NCI-H526 treated with DMSO at 0.1 percent for 48 hours (cell line): ENCODE measurements around the gene GNS.
"Not testable (repeated sequence)": the region's sequence is repeated elsewhere in the genome, so short reads cannot be mapped to it uniquely, and the experiment has no call there.

Experiments used
- DNase-seq: peaks from one replicate; lab custom pipeline; 2025; lab: John Stamatoyannopoulos, UW

GNS gene

DNA sequence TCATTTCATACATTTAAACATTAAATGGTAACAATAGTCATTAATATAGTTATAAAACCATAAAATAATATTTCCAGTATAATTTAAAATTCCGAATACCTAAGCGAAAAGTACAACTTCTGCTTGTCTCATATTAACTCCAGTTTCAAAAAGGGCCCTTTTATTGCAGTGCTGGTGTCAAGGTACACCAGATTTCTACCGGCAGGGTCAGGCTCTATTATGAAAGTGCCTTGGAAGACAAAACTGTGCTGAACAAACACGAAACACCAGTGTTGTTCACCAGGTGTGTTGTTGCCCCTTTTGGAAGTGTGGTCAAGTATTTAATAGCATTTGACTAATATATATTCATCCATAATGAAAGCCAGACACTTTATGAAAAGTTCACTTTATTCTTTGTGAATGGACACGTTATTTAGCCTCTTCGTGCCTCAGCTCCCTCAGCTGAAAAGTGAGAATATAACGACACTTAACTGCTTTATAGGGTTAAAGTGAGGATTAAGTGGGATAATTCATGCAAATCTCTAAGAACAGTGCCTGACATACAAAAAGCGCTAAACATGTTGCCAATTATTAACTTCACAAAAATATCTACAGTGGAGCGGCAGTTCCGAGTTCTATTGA, 20.3 kb upstream of the GNS start:
- DNase-seq: no peak

DNA sequence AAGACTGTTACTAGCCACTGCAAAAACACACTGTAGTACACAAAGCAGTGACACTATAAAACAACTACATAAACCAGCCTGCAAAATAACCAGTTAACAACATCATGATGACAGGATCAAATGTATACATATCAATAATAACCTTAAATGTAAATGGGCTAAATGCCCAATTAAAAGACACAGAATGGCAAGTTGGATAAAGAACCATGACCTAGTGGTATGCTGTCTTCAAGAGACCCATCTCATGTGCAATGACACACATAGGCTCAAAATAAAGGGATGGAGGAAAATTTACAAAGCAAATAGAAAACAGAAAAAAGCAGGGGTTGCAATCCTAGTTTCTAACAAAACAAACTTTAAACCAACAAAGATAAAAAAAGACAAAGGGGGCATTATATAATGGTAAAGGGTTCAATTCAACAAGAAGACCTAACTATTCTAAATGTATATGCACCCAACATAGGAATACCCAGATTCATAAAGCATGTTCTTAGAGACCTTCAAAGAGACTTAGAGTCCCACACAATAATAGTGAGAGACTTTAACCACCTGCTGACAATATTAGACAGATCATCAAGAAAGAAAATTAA, 16.0 kb upstream of the GNS start:
- DNase-seq: not testable (repeated sequence)

DNA sequence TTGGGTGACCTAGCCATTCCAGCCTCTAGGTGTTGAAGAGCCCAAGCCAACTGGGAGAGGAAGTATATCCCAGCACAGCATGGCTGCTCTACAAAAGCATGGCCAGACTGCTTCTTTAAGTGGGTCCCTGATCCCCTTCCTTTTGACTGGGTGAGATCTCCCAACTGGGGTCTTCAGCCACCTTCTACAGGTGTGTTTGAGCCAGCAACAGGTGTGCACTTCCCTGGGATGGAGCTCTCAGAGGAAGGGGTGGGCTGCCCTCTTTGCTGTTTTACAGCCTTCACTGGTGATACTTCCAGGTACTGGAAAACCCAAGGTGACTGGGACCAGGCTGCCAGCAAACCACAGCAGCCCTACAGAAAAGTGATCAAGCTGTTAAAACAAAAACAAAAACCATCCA, 14.2 kb upstream of the GNS start:
- DNase-seq: no peak

DNA sequence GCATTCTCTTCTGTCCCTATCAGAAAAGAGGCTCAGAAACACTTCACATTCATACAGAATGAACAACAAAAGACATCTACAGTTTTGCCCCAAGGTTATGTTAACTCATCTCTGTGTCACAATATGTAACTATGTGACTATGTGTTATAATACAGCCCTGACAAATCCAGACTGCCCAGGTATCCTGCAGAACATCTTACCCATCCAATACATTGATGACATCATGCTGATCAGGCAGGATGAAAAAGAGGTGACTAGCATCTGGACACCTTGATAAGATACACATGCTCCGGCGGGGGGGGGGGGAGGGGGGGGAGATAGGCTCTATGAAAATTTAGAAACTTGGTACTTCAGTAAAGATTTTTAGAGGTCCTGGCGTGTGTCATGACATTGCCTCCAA, 8.3 kb upstream of the GNS start:
- no peak for DNase-seq

DNA sequence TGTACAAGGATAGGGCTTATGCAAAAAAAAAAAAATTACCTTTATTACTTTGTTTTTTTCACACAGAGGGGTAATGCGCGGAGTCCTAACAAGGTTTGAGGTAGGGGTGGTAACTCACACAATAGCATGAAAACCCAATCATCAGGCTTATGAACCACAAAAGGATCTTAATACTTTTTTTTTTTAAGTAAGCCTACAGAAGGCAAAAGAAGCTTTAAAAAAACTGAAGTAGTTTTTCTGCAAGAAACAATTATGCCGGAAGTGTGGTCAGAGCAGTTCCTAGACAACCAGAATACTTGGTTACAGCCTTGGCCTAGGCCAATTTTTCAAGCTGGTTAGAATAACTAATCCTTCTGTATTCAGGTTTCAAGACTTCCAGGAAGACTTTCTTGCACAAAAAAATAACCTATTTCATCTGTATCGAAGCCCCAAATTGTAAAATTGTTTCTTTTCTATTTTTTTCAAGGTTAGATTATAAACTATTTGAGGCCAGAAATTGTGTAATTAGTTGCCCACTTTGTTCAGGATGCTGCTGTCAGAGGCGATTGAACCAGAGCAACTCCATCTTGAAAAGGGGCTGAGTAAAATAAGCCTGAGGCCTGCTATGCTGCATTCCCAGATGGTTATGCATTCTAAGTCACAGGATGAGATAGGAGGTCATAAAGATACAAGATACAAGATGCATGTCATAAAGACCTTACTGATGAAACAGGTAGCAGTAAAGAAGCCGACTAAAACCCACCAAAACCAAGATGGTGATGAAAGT, 1.8 kb upstream of the GNS start:
- DNase-seq: no peak

DNA sequence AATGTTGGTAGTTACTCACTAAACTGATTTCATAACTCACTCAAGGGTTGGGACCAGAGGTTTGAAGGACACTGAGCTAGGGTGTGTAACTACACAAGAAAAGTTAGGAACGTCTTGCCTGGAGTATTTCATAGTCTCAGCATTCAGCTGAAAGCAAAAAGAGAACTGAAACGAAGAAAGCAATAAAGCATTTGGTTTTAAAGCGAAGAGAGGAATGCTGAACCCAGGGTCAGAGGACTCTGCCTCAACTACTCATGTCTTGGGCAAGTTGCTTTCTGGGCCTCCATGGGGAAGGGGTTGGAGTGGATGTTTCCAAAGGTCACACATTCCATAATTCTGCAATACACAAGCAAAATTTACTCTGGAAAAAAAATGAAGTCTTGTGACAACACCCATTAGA, 1.4 kb downstream of the GNS start:
- no peak for DNase-seq

DNA sequence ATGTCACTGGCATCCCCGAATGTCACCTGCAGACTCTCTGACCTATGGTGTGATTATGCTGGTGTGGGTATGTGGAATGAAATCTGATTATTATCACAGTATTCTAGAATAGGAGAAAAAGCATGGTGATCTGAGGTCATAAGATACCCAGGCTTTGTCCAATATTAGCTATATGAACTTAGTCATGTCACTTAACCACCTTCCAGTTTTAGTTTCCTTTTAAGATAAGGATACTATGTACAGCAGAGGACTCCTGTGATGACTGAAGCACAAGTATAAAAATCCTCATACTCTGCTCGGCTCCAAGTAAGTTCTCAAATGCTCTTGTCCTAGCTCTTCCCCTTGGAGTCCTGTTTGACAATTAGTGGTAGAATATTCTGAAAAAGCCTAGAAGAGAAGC, 2.8 kb downstream of the GNS start:
- no peak for DNase-seq

DNA sequence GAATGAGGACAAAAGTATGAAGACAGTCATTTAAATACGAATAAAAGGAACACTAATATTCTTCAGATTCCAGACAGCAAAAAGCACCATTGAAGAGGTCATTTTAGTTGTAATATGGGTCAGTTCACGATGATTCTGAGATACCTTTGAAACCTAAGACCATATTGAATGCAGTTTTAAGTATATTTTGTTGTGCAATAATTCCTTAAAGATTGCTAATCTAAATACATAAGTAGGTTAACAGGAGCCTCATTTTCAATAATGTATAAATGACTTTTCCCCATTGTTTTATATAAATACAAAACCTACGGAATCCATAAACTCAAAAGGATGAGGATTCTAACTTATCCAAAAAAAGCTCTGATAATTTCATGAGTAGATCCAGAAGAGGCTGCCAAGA, 5.8 kb downstream of the GNS start:
- no peak for DNase-seq

DNA sequence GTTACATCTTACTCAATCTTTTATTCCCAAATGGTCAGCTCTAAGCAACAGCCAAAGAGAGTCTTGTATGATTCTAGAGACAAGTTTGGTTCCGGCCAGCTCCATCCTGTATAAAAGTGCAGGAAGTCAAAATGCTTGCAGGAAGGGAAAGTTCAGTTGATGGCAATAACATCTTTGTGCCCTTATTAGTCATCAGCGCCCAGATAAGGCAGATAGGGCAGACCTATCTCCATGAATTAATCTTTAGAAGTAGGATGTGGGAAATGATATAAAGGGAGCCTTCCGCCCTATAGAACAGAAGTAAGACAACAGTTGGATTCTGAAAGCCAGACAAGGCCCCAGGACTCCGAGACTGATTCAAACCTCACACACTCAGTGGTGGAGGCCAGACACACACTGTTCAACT, 6.4 kb downstream of the GNS start:
- no peak for DNase-seq

DNA sequence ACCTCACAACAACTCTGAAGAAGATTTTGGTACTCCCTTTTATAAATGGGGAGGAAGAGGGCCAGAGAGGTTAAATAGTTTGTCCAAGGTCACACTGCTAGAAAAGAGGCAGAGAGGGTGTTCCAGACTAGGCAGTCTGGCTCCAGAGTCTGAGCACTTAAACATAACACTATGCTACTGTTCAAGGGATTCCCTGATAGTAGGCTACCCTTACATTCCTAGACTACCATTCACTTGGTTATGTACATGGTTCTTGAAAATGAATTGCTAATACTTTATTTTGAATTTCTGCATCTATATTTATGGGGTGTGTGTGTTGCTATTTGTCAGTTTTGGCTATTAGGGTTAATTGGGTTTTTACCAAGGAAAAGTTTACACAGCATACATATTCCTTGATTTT, 7.2 kb downstream of the GNS start:
- no peak for DNase-seq

DNA sequence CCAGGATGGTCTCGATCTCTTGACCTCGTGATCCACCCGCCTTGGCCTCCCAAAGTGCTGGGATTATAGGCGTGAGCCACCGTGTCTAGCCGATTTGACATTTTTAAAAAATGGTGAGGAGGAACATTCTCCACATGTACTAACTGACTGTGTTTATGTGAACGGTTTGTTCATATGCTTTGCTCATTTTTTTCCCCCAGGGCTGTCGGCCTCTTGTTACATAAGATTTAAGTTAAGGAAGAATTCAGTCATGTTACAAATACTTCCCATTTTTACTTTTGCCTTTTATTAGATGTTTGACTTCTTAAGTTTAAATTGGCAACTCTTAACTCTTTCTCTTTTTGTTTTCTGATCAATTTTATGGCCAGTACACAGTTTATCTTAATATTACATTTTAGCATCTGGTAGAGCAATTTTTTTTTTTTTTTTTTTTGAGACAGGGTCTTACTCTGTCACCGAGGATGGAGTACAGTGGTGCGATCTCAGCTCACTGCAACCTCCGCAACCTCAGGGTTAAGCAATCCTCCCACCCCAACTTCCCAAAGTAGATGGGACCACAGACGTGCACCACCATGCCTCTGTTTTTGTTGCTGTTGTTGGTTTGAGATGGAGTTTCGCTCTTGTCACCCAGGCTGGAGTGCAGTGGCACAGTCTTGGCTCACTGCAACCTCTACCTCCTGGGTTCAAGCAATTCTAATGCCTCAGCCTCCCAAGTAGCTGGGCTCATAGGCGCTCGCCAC, 9.6 kb downstream of the GNS start:
- DNase-seq: no peak

DNA sequence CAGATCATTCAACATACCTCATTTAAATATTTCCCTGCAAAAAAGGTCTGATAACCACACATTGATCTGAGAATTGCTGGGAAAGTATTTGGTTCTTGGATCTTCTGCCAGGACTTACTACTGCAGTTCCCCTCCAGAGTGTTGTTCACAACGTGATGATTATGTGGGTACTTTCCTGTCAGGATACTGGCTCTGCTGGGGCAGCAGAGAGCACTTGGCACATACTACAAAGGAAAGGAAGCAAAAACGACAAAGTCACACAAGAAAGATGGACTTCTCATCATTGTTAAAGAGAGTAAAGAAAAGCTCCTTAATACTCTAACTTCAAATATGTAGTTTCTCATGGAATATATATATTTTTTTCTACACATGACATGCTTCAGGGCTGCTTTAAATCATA, 11.5 kb downstream of the GNS start:
- DNase-seq: no peak

DNA sequence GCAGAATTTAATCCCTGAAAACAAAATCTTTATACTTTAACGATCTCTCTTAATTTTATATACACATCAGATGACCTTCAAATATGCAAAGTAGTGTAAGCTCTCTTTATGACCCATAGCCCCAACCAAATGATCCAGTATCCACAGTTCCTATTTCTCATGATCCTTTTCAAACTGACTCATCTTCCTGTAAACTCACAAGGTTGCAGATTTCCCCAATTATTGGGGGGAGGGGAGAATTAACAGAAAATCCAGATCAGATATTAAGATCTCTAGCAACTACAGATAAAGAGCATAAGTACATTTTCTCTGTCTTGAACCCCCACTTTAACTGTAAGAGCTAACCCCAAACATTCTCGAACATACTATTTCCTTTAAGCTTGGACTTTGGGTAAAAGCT, 12.5 kb downstream of the GNS start:
- DNase-seq: no peak

DNA sequence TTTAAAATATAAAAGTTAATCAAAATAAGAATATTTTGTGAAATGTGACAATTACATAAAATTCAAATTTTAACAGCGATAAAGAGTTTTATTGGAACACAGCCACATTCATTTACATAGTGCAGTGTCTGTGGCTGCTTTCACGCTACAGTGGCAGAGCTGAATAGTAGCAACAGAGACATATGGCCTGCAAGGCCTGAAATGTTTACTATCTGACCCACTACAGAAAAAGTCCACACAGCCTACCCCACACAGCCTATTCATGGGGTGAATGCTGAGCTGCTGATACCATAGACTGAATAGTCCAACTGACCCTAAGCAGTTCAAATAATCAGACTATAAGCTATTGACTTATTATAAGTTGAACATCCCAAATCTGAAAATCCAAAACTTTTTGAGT, 13.2 kb downstream of the GNS start:
- no peak for DNase-seq

DNA sequence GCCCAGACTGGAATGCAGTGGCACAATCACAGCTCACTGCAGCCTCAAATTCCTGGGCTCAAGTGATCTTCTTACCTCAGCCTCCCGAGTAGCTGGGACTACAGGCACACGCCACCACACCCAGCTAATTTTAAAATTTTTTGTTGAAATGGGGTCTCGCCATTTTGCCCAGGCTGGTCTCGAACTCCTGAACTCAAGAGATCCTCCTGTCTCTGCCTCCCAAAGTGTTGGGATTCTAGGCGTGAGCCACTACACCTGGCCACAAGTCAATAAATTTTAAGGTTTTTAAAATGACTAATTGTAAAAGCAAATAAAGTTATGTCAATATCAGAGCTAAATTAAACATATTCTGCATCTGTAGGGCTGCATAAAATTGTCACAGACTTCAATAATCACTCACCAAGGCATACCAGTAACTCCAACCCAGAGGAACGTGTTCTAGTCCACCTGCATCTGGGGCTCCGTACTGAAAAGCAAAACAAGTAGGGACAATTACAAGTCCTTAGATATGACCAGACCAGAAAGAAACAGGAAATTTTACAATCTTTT, 13.9 kb downstream of the GNS start:
- no peak for DNase-seq

DNA sequence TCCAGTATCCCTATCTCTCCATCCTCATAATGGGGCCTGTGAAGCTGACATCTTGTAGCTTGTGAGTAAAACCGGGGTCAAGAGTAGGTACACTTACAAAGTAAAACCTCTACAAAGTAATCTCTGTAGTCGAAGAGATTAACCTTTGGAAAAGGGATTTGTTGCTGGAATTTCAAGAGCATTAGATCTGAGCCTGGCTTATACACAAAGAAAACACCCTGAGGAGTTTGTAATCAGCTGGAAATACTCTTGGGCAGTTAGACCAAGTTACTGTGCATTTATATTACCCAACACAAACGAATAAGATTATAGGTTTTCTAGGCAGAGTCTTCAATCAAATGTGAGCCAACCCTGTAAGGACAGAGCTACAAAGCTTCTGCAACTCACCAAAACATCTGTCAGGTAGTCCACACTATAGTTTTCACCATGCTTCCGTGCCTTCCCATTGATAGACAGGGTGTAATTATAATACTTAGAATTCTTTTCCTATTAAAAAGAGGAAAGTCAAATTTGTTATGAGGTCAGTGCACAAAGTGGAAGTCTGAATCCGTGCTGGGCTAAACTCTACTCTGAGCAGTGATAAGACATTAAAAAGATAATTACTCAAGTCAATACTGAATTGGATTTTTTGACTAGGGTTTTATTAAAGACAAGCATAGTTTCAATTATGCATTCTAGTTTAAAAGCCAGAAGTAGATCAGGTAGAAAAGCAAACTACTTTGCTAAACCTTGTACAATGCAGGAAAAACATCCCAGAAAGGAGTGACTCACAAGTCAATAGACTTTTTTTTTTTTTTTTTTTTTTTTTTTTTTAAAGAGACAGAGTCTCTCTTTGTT, 14.6 kb downstream of the GNS start:
- DNase-seq: no peak

DNA sequence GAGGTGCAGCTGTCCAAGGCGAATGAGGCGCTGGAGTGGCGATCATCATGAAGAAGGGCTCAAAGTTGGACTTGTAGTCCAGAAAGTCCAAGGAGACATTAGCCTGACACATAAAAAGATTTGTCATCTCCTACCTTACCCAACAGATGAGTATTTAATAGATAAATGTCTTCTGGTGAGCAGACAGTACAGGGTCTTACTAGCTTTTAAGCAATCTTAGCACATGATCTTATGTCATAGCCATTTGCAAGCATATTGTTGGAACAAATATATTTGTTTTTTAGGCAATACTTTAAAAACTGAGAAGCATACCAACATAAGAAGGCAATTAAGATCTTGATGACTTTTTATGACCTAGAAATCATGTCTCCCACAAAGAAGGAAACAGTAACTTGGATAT, 16.0 kb downstream of the GNS start:
- DNase-seq: no peak

DNA sequence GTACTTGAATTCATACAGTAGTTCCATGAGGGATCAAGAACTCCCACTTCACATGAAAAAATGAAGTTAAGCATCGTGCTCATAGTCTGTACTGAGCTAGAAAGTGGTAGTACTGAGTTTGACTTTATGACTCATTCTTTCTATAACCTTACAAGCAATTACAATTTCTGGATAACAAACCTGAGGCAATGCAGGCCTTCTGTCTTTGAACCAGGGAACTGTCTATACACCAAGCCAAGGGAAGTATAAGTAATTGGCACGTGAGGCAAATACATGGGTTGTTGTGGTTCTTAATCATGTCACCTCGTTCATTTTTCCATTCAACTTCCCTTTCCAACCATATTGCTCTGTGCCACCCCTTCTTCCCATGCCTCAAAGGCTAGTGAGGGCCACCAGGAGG, 16.8 kb downstream of the GNS start:
- no peak for DNase-seq

DNA sequence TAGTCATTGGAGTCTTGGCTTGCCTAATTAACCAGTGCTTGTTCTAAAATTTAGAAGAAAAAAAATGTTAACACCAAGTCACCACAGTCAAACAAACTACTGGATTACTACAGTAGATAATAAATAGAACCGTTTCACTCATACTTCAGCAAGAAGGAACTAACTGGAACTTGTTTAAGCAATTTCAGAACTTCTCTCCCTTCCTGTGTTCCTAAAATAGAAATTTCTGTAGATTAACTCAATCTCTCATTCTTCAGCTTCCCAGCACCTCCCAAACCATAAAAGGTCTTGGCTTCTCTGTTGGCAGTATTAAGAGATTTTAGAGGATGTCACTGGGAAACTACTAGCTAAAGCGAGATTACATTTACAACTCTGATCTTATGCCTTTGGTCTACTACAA, 18.6 kb downstream of the GNS start:
- DNase-seq: no peak

DNA sequence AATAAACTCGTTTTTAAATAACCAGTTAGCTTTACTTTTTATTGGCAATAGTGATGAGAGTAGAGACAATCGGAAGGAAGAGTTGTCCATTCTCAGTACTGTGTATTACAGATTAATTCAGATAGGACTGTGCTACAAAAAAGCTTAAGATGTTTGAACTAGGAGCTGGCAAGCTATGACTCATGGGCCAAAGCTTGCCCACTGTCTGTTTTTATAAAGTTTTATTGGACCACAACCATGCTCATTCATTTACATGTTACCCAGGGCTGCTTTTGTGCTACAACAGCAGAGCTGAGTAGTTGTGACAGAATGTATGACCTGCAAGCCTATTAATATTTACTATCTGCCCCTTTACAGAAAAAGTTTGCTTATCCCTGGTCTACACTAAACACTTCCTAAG, 19.4 kb downstream of the GNS start:
- no peak for DNase-seq

DNA sequence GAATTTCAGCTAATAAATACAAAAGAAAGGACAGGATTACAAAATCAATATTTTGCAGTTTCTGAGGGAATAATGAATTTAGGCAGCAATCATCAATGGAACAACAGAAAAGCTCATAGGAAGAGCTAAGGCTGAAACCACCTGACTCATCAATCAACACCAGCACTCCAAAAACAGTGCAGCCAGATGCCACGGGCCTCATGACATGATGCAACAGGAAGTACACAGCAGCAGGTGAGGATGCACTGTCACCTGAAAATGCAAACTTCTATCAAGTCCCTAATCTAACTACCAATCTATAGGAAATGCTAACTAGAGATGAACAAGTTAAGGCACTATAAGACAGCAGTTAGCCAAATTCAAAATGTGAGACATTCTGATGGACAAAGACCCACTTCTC, 21.7 kb downstream of the GNS start:
- DNase-seq: no peak

DNA sequence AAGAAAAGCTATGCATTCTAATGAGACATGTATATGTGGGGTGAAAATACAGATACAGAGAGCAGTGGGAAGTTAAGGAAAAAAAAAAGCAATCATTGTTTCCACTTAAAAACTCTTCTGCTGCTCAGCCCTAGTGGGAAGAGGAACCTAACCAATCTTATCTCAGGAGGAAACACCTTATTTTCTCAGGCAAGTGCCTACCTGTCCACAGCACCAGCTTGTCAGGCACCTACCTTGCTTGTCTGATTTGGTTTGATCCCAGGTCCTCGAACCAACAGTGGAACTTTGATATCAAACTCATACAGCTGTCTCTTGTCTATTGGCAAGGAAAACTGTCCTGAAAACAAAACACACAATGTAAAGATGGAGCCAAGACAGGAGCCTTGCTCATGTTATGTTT, 22.4 kb downstream of the GNS start:
- no peak for DNase-seq
